ENCODE results near the gene SELL. TPM values are rescaled to one million over a fixed set of nuclear protein-coding genes. Genes with fewer than 3 reads are reported as not detected.

Gene SELL
- total and polyA plus RNA-seq, 2 experiments from 2014 or later = not detected

DNA sequence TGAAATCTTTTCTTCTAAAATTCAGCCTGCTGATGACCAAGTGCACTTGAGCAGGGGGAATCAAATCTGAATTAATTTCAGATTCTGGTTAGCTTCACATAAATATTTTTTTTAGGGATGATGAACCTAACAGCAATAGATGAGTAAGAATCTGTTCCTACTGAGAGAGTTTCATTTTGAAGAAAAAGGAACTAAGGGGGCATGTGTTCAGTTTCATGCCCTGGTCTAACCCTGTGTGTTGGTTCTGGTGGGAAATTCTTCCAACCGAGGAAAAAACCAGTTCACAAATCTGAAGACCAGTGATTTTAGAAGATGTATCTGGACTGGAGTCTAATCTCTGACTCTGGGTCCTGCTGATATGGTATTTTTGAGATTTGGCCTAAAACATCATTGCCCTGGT, 13.7 kb downstream of the SELL start (continued):
- no peak for TF ChIP-seq ZNF462 (CRISPR knock-in tag; IDR thresholded peaks at IDR 0.05)
- TF ChIP-seq JUNB (IDR thresholded peaks at IDR 0.05; ENCODE audit: unreplicated experiment) = no peak

- H4K20me1 ChIP-seq (replicated peaks; ENCODE audit: insufficient read depth) = no peaks in the 10 kb centered on the region
- peak overlapping the region; percentile 67; the same call in 1 of the 2 replicates for H2AFZ ChIP-seq
- Mint-ChIP-seq H3K9me3 (no peaks in the 10 kb centered on the region), H3K27me3 (ENCODE audit: insufficient read depth, low read depth, poor library complexity) (peaks cover 26% of the 10 kb centered on the region), H3K4me3 (no peak overlapping the region), H3K36me3 (ENCODE audit: low read depth) (no peaks in the 10 kb centered on the region), H3K27ac (no peak overlapping the region), H3K4me1 (peaks cover 2% of the 10 kb centered on the region)
- peaks cover under 1% of the 10 kb centered on the region for H3K4me1 ChIP-seq (ENCODE audit: insufficient read depth)
- no peaks in the 10 kb centered on the region for H3K36me3 ChIP-seq (ENCODE audit: insufficient read depth)
- H3K4me2 ChIP-seq = no peak overlapping the region
- no peaks in the 10 kb centered on the region for H3K9me2 ChIP-seq (ENCODE audit: insufficient read depth)
- peaks cover 21% of the 10 kb centered on the region for H3K27me3 ChIP-seq (ENCODE audit: insufficient read depth)
- H3K27ac ChIP-seq (ENCODE audit: low read depth) = no peak overlapping the region
- H3K79me2 ChIP-seq (replicated peaks; ENCODE audit: insufficient read depth) = no peaks in the 10 kb centered on the region
- no peak for TF ChIP-seq ZNF462 (CRISPR knock-in tag; IDR thresholded peaks at IDR 0.05)
- no peak for TF ChIP-seq CREB1 (CRISPR knock-in tag; IDR thresholded peaks at IDR 0.05; ENCODE audit: low read depth)
- TF ChIP-seq EZH2 (IDR thresholded peaks at IDR 0.05; ENCODE audit: low read depth, unreplicated experiment) = no peak
- no peak for TF ChIP-seq ZNF114 (CRISPR knock-in tag; IDR thresholded peaks at IDR 0.05)
- no peak for TF ChIP-seq JUNB (IDR thresholded peaks at IDR 0.05; ENCODE audit: unreplicated experiment)
- H3K4me3 ChIP-seq = no peak overlapping the region
- no peak for DNase-seq (ENCODE audit: low spot score)
- ATAC-seq = no peak
- H3F3A ChIP-seq (replicated peaks; ENCODE audit: low read depth) = no peaks in the 10 kb centered on the region
Observed at GRCh38 chr1:169696273-169697100, 14.9 kb downstream of the SELL start.

All from GM23338 (cell line).